Measurements from ENCODE around the gene PFDN4.

DNA sequence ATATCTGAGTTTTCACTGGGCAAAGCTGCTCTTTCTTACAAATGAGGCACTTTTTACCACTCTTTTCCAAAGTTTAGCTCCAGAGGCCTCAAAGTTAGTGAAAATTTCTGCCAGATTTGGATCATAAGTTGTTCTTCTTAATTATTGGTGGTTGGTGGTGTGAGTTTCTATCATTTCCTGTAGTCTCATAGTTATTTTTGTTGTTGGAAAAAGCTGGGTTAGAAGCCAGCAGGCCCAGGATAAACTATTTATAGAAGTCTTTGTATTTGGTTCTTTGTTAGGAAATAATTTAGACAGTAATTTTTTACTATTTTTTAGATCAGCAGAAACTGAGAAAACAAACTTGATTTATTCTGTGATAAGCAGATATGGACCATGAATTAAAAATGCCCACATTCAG is 10.6 kb downstream of the PFDN4 start:
- TF ChIP-seq FOS (IDR thresholded peaks at IDR 0.05; ENCODE audit: low read depth, low read length) (no peak), POLR2A (IDR thresholded peaks at IDR 0.05; ENCODE audit: low read depth, low read length) (no peak), RAD21 (IDR thresholded peaks at IDR 0.05; ENCODE audit: low read length) (no peak), MAFK (IDR thresholded peaks at IDR 0.05; ENCODE audit: low read depth, low read length) (no peak), RFX5 (IDR thresholded peaks at IDR 0.05; ENCODE audit: low read depth, low read length) (no peak)
- TF ChIP-seq, protein P1, sequence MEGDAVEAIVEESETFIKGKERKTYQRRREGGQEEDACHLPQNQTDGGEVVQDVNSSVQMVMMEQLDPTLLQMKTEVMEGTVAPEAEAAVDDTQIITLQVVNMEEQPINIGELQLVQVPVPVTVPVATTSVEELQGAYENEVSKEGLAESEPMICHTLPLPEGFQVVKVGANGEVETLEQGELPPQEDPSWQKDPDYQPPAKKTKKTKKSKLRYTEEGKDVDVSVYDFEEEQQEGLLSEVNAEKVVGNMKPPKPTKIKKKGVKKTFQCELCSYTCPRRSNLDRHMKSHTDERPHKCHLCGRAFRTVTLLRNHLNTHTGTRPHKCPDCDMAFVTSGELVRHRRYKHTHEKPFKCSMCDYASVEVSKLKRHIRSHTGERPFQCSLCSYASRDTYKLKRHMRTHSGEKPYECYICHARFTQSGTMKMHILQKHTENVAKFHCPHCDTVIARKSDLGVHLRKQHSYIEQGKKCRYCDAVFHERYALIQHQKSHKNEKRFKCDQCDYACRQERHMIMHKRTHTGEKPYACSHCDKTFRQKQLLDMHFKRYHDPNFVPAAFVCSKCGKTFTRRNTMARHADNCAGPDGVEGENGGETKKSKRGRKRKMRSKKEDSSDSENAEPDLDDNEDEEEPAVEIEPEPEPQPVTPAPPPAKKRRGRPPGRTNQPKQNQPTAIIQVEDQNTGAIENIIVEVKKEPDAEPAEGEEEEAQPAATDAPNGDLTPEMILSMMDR (conservative IDR thresholded peaks at IDR 0.05; ENCODE audit: low read depth, low read length) = no peak
- TF ChIP-seq, protein P2, sequence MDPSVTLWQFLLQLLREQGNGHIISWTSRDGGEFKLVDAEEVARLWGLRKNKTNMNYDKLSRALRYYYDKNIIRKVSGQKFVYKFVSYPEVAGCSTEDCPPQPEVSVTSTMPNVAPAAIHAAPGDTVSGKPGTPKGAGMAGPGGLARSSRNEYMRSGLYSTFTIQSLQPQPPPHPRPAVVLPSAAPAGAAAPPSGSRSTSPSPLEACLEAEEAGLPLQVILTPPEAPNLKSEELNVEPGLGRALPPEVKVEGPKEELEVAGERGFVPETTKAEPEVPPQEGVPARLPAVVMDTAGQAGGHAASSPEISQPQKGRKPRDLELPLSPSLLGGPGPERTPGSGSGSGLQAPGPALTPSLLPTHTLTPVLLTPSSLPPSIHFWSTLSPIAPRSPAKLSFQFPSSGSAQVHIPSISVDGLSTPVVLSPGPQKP (IDR thresholded peaks at IDR 0.05; ENCODE audit: borderline replicate concordance, low read depth, low read length) = no peak
